ENCODE data around the gene SLC37A3. TPM values are rescaled to one million over a fixed set of nuclear protein-coding genes. Genes with fewer than 3 reads are reported as not detected.
"Not testable (repeated sequence)": the region's sequence is repeated elsewhere in the genome, so short reads cannot be mapped to it uniquely, and the experiment has no call there.

SLC37A3 gene
- total RNA-seq, 2 experiments from 2014 or later, result 8.0 to 10.0 TPM

DNA sequence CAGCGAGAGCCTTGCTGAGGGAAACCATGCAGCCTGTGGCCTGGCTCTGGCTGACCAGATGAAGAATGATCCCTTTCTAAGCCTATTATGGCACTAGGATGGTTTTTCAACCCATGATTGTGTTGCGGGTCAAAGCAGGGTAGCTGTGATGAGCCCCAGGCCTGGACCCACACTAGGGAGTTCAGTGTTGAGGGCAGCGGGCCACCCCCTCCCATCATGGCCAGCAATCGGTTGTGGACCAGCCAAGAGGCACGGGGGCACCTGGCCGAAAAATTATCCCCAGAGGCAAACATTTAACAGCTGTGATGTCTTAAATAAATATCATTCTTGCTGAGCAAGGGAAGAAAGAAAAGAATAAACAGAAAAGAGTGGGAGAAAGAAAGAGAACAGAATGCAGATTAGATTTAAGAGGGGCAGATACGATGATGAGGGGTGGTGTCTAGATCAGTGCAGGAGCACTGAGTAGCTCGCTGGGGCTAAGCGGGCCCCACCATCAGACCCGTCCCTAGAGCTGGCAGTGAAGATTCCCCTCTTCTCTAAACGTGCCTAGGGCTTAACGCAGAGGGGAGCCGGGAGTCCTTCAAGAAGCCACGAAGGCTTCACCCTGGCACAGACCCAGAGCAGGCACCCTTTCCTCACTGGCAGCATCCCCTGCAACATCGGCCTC, 82.7 kb downstream of the SLC37A3 start:
- no peaks in the 10 kb centered on the region for H4K20me1 ChIP-seq (ENCODE audit: insufficient read depth, low read length)
- ChIA-PET CTCF (ENCODE audit: unreplicated experiment) (no interaction called here), POLR2A (interaction anchor here (1.0 kb wide), 1 partner anchor 12 kb away, joined by 3 read pairs; no protein-coding TSS in a partner anchor)
- no TSS peak for BruUV-seq (replicated peaks)
- no peak for DNase-seq (ENCODE audit: low spot score)
- no peak for TF ChIP-seq EZH2phosphoT487 (IDR thresholded peaks at IDR 0.05; ENCODE audit: borderline replicate concordance, low read depth, low read length)
- 0 out of 2 replicates have a peak, but pooled peaks cover 5% of the 10 kb centered on the region for H3K9me3 ChIP-seq (ENCODE audit: low read length)
- H2AFZ ChIP-seq (ENCODE audit: low read length), result no peak overlapping the region
- no peaks in the 10 kb centered on the region for H3K9me2 ChIP-seq (ENCODE audit: insufficient read depth, low read length)
- intact Hi-C loops (cut with micrococcal nuclease; ENCODE audit: unreplicated experiment), result no loop called here
- no peak overlapping the region for H3K27ac ChIP-seq (ENCODE audit: low read depth, low read length, poor library complexity, severe bottlenecking)
- no peaks in the 10 kb centered on the region for H3K4me1 ChIP-seq (ENCODE audit: insufficient read depth, low read length, poor library complexity, severe bottlenecking)
- no peaks in the 10 kb centered on the region for H3K36me3 ChIP-seq (ENCODE audit: insufficient read depth, low read length)
- H3K4me3 ChIP-seq (ENCODE audit: low read depth, low read length, poor library complexity, severe bottlenecking), result no peak overlapping the region
- no peaks in the 10 kb centered on the region for H3K79me2 ChIP-seq (ENCODE audit: insufficient read depth, low read depth, low read length)
- H3K4me2 ChIP-seq (ENCODE audit: low read length), result no peak overlapping the region

DNA sequence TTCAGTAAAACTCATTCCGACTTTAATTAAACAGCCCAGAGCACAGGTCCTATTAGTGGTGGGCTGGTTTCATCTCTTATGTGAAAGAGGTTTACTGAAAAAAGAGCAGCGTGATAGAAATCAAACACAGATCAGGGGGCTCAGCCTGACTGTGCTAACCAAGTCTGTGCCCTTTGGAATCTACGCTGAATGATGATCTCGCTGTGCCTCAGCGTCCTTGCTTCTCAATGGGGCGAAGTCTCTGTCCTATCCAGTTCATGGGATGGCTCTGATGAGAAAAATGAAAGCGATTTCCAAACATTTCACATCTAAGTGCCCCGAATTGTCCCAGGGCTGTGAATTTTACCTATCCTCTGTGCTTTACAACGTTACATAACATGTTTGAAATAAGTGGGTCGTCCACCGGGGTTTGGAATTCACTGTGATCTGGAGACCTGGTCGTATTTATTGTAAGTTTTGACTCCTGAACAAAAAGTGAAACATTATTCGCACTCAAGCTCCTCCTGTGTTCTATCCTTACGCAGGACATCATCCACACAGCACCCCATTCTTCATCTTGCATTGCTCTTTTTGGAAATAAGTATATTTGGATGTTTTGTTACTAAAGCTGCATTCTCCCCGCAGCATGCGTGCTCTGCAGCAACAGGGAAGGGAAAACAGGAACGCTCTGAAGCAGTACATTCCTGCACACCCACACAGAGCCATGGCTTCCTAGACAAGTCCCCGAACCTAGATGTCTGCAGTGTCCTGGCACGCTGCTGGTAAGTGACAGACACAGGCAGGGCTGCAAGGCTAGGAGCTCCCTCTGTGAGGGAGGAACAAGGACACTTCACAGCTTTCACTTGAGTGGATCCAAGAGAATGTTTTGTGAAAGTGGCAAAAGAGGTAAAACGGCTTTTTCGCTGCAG, 83.5 kb downstream of the SLC37A3 start:
- H3K9me3 ChIP-seq (ENCODE audit: low read length), result 0 out of 2 replicates have a peak, but pooled peaks cover 5% of the 10 kb centered on the region
- H2AFZ ChIP-seq (ENCODE audit: low read length), result no peak overlapping the region
- no TSS peak for BruUV-seq (replicated peaks)
- no peak for DNase-seq (ENCODE audit: low spot score)
- H3K4me3 ChIP-seq (ENCODE audit: low read depth, low read length, poor library complexity, severe bottlenecking), result no peak overlapping the region
- H3K4me2 ChIP-seq (ENCODE audit: low read length), result no peak overlapping the region
- H3K79me2 ChIP-seq (ENCODE audit: insufficient read depth, low read depth, low read length), result no peaks in the 10 kb centered on the region
- intact Hi-C loops (cut with micrococcal nuclease; ENCODE audit: unreplicated experiment), result no loop called here
- no peaks in the 10 kb centered on the region for H3K9me2 ChIP-seq (ENCODE audit: insufficient read depth, low read length)
- no peaks in the 10 kb centered on the region for H3K36me3 ChIP-seq (ENCODE audit: insufficient read depth, low read length)
- ChIA-PET CTCF (ENCODE audit: unreplicated experiment) (no interaction called here), POLR2A (no interaction called here)
- H4K20me1 ChIP-seq (ENCODE audit: insufficient read depth, low read length), result no peaks in the 10 kb centered on the region
- no peak overlapping the region for H3K27ac ChIP-seq (ENCODE audit: low read depth, low read length, poor library complexity, severe bottlenecking)
- no peaks in the 10 kb centered on the region for H3K4me1 ChIP-seq (ENCODE audit: insufficient read depth, low read length, poor library complexity, severe bottlenecking)
- no peak for TF ChIP-seq EZH2phosphoT487 (IDR thresholded peaks at IDR 0.05; ENCODE audit: borderline replicate concordance, low read depth, low read length)
- TF ChIP-seq, protein P1, sequence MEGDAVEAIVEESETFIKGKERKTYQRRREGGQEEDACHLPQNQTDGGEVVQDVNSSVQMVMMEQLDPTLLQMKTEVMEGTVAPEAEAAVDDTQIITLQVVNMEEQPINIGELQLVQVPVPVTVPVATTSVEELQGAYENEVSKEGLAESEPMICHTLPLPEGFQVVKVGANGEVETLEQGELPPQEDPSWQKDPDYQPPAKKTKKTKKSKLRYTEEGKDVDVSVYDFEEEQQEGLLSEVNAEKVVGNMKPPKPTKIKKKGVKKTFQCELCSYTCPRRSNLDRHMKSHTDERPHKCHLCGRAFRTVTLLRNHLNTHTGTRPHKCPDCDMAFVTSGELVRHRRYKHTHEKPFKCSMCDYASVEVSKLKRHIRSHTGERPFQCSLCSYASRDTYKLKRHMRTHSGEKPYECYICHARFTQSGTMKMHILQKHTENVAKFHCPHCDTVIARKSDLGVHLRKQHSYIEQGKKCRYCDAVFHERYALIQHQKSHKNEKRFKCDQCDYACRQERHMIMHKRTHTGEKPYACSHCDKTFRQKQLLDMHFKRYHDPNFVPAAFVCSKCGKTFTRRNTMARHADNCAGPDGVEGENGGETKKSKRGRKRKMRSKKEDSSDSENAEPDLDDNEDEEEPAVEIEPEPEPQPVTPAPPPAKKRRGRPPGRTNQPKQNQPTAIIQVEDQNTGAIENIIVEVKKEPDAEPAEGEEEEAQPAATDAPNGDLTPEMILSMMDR (conservative IDR thresholded peaks at IDR 0.05; ENCODE audit: low read length), result no peak

DNA sequence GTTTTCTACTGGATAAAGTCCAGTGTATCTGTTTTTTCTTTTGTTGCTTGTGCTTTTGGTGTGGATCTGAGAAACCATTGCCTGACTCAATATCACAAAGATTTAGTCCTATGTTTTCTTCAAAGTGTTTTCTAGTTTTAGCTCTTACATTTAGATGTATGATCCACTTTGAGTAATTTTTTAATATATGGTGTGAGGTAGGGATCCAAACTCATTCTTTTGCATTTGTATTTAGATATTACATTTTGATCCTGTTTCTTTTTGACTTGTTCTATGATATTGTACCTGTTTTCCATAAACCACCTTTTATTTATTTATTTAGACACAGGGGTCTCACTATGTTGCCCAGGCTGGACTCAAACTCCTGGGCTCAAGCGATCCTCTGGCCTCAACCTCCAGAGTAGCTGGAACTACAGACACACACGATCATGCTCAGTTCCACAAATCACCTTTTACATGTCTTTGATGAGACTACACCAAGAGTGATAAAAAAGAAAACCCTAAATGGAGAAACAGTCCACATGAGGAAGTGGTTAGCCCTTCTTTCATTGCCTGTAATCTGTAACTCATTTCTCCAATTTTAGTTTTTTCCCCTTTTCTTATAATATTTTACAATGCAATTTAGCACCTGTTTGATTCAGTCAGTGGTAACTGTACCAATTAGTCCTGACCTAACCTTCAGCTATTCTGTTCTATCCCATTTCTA, 86.0 kb downstream of the SLC37A3 start:
- Histone ChIP-seq H3K79me2 (ENCODE audit: insufficient read depth, low read depth, low read length) (no peaks in the 10 kb centered on the region), H3K4me2 (ENCODE audit: low read length) (no peak overlapping the region), H3K27ac (ENCODE audit: low read depth, low read length, poor library complexity, severe bottlenecking) (no peak overlapping the region), H3K9me3 (ENCODE audit: low read length) (0 out of 2 replicates have a peak, but pooled peaks cover 5% of the 10 kb centered on the region), H3K4me3 (ENCODE audit: low read depth, low read length, poor library complexity, severe bottlenecking) (no peak overlapping the region), H2AFZ (ENCODE audit: low read length) (no peak overlapping the region), H3K36me3 (ENCODE audit: insufficient read depth, low read length) (no peaks in the 10 kb centered on the region), H3K9me2 (ENCODE audit: insufficient read depth, low read length) (no peaks in the 10 kb centered on the region), H3K4me1 (ENCODE audit: insufficient read depth, low read length, poor library complexity, severe bottlenecking) (no peaks in the 10 kb centered on the region), H4K20me1 (ENCODE audit: insufficient read depth, low read length) (no peaks in the 10 kb centered on the region)
- BruUV-seq (replicated peaks), result no TSS peak
- DNase-seq (ENCODE audit: low spot score), result no peak
- ChIA-PET CTCF (ENCODE audit: unreplicated experiment) (no interaction called here), POLR2A (no interaction called here)
- intact Hi-C loops (cut with micrococcal nuclease; ENCODE audit: unreplicated experiment), result no loop called here
- TF ChIP-seq EZH2phosphoT487 (IDR thresholded peaks at IDR 0.05; ENCODE audit: borderline replicate concordance, low read depth, low read length), result no peak
- TF ChIP-seq, protein P1 (conservative IDR thresholded peaks at IDR 0.05; ENCODE audit: low read length), result no peak

GRCh38 chr7:140311128-140311527, 87.2 kb downstream of the SLC37A3 start:
- CTCF ChIA-PET (ENCODE audit: unreplicated experiment); H3K4me3 ChIP-seq (ENCODE audit: low read depth, low read length, poor library complexity, severe bottlenecking); H3K36me3 ChIP-seq (ENCODE audit: insufficient read depth, low read length); H4K20me1 ChIP-seq (ENCODE audit: insufficient read depth, low read length); H2AFZ ChIP-seq (ENCODE audit: low read length); BruUV-seq (replicated peaks); H3K9me3 ChIP-seq (ENCODE audit: low read length); H3K27ac ChIP-seq (ENCODE audit: low read depth, low read length, poor library complexity, severe bottlenecking); POLR2A ChIA-PET; intact Hi-C loops (cut with micrococcal nuclease; ENCODE audit: unreplicated experiment); DNase-seq (ENCODE audit: low spot score); H3K4me1 ChIP-seq (ENCODE audit: insufficient read depth, low read length, poor library complexity, severe bottlenecking); H3K9me2 ChIP-seq (ENCODE audit: insufficient read depth, low read length); H3K79me2 ChIP-seq (ENCODE audit: insufficient read depth, low read depth, low read length); H3K4me2 ChIP-seq (ENCODE audit: low read length): not testable (repeated sequence)
